AG09309 (cell line): ENCODE data around the gene CMIP.
A peak's percentile ranks its signal among the peaks of the same experiment; 100 is the strongest.

ENCODE experiments used
- DNase-seq: peaks from one replicate; pipeline ENCODE4 v3.0.0-alpha.2; 2010; ENCODE audit warnings: low read depth
- H3K4me3 ChIP-seq: 2 replicates; pipeline ENCODE4 v1.5.1; 2011; ENCODE audit warnings: mild to moderate bottlenecking, low read depth, low read length, moderate library complexity; ENCODE audit not compliant: control insufficient read depth
- CTCF ChIP-seq: IDR thresholded peaks from 2 replicates; pipeline ENCODE4 v1.5.1; 2011; ENCODE audit warnings: mild to moderate bottlenecking, low read depth, low read length, inconsistent platforms; ENCODE audit not compliant: insufficient read depth, control insufficient read depth; ENCODE audit errors: missing control alignments

CMIP gene

GRCh38 chr16:81500833-81501521 lies 56.4 kb downstream of the CMIP start:
- no peak overlapping the region for H3K4me3 ChIP-seq
- DNase-seq: peak; percentile 91
- TF ChIP-seq CTCF: no peak

- no peak overlapping the region for H3K4me3 ChIP-seq
- no peak for DNase-seq
- TF ChIP-seq CTCF: no peak
Measured at GRCh38 chr16:81502396-81503070, 57.9 kb downstream of the CMIP start.

GRCh38 chr16:81505011-81505661 lies 60.5 kb downstream of the CMIP start:
- TF ChIP-seq CTCF: no peak
- no peak for DNase-seq
- no peak overlapping the region for H3K4me3 ChIP-seq

- no peak for DNase-seq
- no peak for TF ChIP-seq CTCF
- H3K4me3 ChIP-seq: no peak overlapping the region
Measured at GRCh38 chr16:81509404-81509803, 64.8 kb downstream of the CMIP start.

- no peak for DNase-seq
- no peak overlapping the region for H3K4me3 ChIP-seq
- no peak for TF ChIP-seq CTCF
Measured at GRCh38 chr16:81510016-81510415, 65.4 kb downstream of the CMIP start.

- DNase-seq: no peak
- TF ChIP-seq CTCF: no peak
- H3K4me3 ChIP-seq: no peak overlapping the region
Measured at GRCh38 chr16:81511371-81511770, 66.8 kb downstream of the CMIP start.
